Measurements from ENCODE around the gene MATN4. TPM values are rescaled to one million over a fixed set of nuclear protein-coding genes. Genes with fewer than 3 reads are reported as not detected.

MATN4 gene
- total RNA-seq, 1 experiment from 2014 or later, result 1.9 TPM

GRCh38 chr20:45339084-45339483, 31.0 kb upstream of the MATN4 start:
- Mint-ChIP-seq H3K9me3 (no peaks in the 10 kb centered on the region), H3K4me1 (peaks cover 82% of the 10 kb centered on the region), H3K27me3 (ENCODE audit: low read depth) (no peaks in the 10 kb centered on the region), H3K27ac (peak overlapping the region; percentile 95), H3K4me3 (no peak overlapping the region), H3K36me3 (peaks cover 10% of the 10 kb centered on the region)
- ATAC-seq (no peak), DNase-seq (ENCODE audit: low spot score) (no peak)
- CTCF ChIA-PET, result interaction anchor here (1.0 to 2.7 kb wide), 2 partner anchors 34 to 98 kb away, joined by 5 to 12 read pairs; no protein-coding TSS in a partner anchor
- no peak for TF ChIP-seq SMAD4 (CRISPR knock-in tag; IDR thresholded peaks at IDR 0.05)
- no peak for TF ChIP-seq ZNF232 (CRISPR knock-in tag; IDR thresholded peaks at IDR 0.05)
- TF ChIP-seq, protein P1, sequence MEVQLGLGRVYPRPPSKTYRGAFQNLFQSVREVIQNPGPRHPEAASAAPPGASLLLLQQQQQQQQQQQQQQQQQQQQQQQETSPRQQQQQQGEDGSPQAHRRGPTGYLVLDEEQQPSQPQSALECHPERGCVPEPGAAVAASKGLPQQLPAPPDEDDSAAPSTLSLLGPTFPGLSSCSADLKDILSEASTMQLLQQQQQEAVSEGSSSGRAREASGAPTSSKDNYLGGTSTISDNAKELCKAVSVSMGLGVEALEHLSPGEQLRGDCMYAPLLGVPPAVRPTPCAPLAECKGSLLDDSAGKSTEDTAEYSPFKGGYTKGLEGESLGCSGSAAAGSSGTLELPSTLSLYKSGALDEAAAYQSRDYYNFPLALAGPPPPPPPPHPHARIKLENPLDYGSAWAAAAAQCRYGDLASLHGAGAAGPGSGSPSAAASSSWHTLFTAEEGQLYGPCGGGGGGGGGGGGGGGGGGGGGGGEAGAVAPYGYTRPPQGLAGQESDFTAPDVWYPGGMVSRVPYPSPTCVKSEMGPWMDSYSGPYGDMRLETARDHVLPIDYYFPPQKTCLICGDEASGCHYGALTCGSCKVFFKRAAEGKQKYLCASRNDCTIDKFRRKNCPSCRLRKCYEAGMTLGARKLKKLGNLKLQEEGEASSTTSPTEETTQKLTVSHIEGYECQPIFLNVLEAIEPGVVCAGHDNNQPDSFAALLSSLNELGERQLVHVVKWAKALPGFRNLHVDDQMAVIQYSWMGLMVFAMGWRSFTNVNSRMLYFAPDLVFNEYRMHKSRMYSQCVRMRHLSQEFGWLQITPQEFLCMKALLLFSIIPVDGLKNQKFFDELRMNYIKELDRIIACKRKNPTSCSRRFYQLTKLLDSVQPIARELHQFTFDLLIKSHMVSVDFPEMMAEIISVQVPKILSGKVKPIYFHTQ (CRISPR knock-in tag; IDR thresholded peaks at IDR 0.05), result no peak
- TF ChIP-seq NR1H2 (CRISPR knock-in tag; IDR thresholded peaks at IDR 0.05), result no peak
- no peak for TF ChIP-seq ESRRA (CRISPR knock-in tag; IDR thresholded peaks at IDR 0.05; ENCODE audit: borderline replicate concordance)
- TF ChIP-seq NFYB (CRISPR knock-in tag; conservative IDR thresholded peaks at IDR 0.05; ENCODE audit: low read depth), result no peak
- no peak for TF ChIP-seq CREM (CRISPR knock-in tag; IDR thresholded peaks at IDR 0.05)
- no peak for TF ChIP-seq GTF2I (CRISPR knock-in tag; conservative IDR thresholded peaks at IDR 0.05)
- TF ChIP-seq, protein P2, sequence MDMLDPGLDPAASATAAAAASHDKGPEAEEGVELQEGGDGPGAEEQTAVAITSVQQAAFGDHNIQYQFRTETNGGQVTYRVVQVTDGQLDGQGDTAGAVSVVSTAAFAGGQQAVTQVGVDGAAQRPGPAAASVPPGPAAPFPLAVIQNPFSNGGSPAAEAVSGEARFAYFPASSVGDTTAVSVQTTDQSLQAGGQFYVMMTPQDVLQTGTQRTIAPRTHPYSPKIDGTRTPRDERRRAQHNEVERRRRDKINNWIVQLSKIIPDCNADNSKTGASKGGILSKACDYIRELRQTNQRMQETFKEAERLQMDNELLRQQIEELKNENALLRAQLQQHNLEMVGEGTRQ (CRISPR knock-in tag; IDR thresholded peaks at IDR 0.05), result no peak
- no peak for TF ChIP-seq TEAD4 (CRISPR knock-in tag; IDR thresholded peaks at IDR 0.05)
- no peak for TF ChIP-seq HMGA2 (CRISPR knock-in tag; IDR thresholded peaks at IDR 0.05)
- TF ChIP-seq ZNF219 (CRISPR knock-in tag; IDR thresholded peaks at IDR 0.05; ENCODE audit: borderline replicate concordance), result no peak
- TF ChIP-seq STAT6 (CRISPR knock-in tag; conservative IDR thresholded peaks at IDR 0.05; ENCODE audit: low read depth), result no peak
- POLR2A ChIA-PET, result no interaction called here

- H3K27ac Mint-ChIP-seq, result peak overlapping the region; percentile 95
- H3K9me3 Mint-ChIP-seq, result no peaks in the 10 kb centered on the region
- peaks cover 10% of the 10 kb centered on the region for H3K36me3 Mint-ChIP-seq
- no peak for TF ChIP-seq CDX4 (CRISPR knock-in tag; IDR thresholded peaks at IDR 0.05; ENCODE audit: borderline replicate concordance)
- TF ChIP-seq GABPB1 (CRISPR knock-in tag; IDR thresholded peaks at IDR 0.05), result 0 out of 2 replicates have a peak, but pooled peaks have one; percentile 33
- no peak for TF ChIP-seq STAT6 (CRISPR knock-in tag; conservative IDR thresholded peaks at IDR 0.05; ENCODE audit: low read depth)
- no peaks in the 10 kb centered on the region for H3K27me3 Mint-ChIP-seq (ENCODE audit: low read depth)
- H3K4me1 Mint-ChIP-seq, result peaks cover 75% of the 10 kb centered on the region
- no peak for DNase-seq (ENCODE audit: low spot score)
- POLR2A ChIA-PET, result no interaction called here
- CTCF ChIA-PET, result interaction anchor here (1.0 to 2.7 kb wide), 5 partner anchors 10 to 99 kb away, joined by 3 to 12 read pairs (median 7); partner anchors contain the start of genes SDC4 and SYS1
- no peak overlapping the region for H3K4me3 Mint-ChIP-seq
- ATAC-seq, result no peak
Observed at GRCh38 chr20:45338121-45339030, 30.3 kb upstream of the MATN4 start.

Measured in WTC11 (cell line).